Lung (tissue), 12 donors: ENCODE measurements around the gene GAK. TPM values are rescaled to one million over a fixed set of nuclear protein-coding genes. Genes with fewer than 3 reads are reported as not detected.

Experiments
- ATAC-seq: fragments of 200-7000 bp; cut with Tn5 transposase; one replicate; pipeline ENCODE4 v1.9.1; 2020; ENCODE audit warnings: moderate number of reproducible peaks; ENCODE audit not compliant: insufficient read depth, low FRiP score
- DNase-seq, 3 donors: peaks; one replicate each; pipeline ENCODE4 v3.0.0-alpha.2; 2013 to 2017
- H3K27ac ChIP-seq, 2 donors: one replicate each; pipeline ENCODE4 v1.5.1; 2013; ENCODE audit warnings: mild to moderate bottlenecking in 2 of 2, moderate library complexity in 2 of 2, control low read depth in 1 of 2, inconsistent platforms in 1 of 2, low read depth in 1 of 2, low read length in 1 of 2
- H3K27me3 ChIP-seq, 3 donors: one replicate each; pipeline ENCODE4 v1.5.1; 2013; ENCODE audit warnings: low read length in 2 of 3; ENCODE audit not compliant: control insufficient read depth in 3 of 3, insufficient read depth in 3 of 3
- H3K36me3 ChIP-seq, 4 donors: one replicate each; pipeline ENCODE4 v1.5.1; 2013; ENCODE audit warnings: low read length in 4 of 4, mild to moderate bottlenecking in 1 of 4, moderate library complexity in 1 of 4; ENCODE audit not compliant: control insufficient read depth in 4 of 4, insufficient read depth in 4 of 4
- H3K4me1 ChIP-seq, 5 donors: one replicate each; pipeline ENCODE4 v1.5.1; 2013; ENCODE audit warnings: low read length in 5 of 5, mild to moderate bottlenecking in 2 of 5, moderate library complexity in 1 of 5; ENCODE audit not compliant: control insufficient read depth in 5 of 5, insufficient read depth in 5 of 5
- H3K4me3 ChIP-seq: one replicate; pipeline ENCODE4 v1.5.1; 2013; ENCODE audit warnings: mild to moderate bottlenecking, control low read depth, moderate library complexity
- H3K9ac ChIP-seq, 2 donors: one replicate each; pipeline ENCODE4 v1.5.1; 2013; ENCODE audit warnings: low read length in 2 of 2, control low read depth in 1 of 2; ENCODE audit not compliant: insufficient read depth in 1 of 2
- H3K9me3 ChIP-seq, 4 donors: one replicate each; pipeline ENCODE4 v1.5.1; 2013; ENCODE audit warnings: low read length in 3 of 4, mild to moderate bottlenecking in 1 of 4, moderate library complexity in 1 of 4; ENCODE audit not compliant: control insufficient read depth in 4 of 4, insufficient read depth in 3 of 4
- CTCF ChIP-seq: IDR thresholded peaks from 2 replicates; pipeline ENCODE4 v1.5.1; 2012; ENCODE audit warnings: mild to moderate bottlenecking; ENCODE audit errors: control extremely low read depth, extremely low read depth
- WGBS, 2 donors: extraction: QIAGEN DNeasy Blood & Tissue Kit; methylation state at CpG; one replicate each; pipeline ENCODE4 v1.1.7; 2013; 5-methylcytosine and 5-hydroxymethylcytosine counted together
- polyA plus RNA-seq, 2 donors: library from polyadenylated mRNA; stranded (reverse); fragments of 200-250 nt; gene quantifications; one replicate each; pipeline ENCODE4 v1.2.1, GENCODE V29; 2013
- total RNA-seq, 2 donors: library from RNA; depleted of rRNA in 1 of 2; stranded (reverse); fragments of >200 nt in 1 of 2; gene quantifications; one replicate each; pipeline ENCODE4 v1.2.1, GENCODE V29; 2014 to 2021
- donor health status: control.
- donor health status: control.
- donor health status: Bipolar disorder and iron deficiency.
- donor health status: healthy.
- donor health status: DM: yes; HTN: yes; CAD: no.

Gene GAK
- total and polyA plus RNA-seq, 4 donors = 101 to 178 (median 137) TPM

GRCh38 chr4:964346-965025 is 32.4 kb upstream of the GAK start:
- Histone ChIP-seq H3K27me3 (peaks cover 0 to 9% (median 0%) of the 10 kb centered on the region in 3 donors), H3K9ac (no peak overlapping the region), H3K4me1 (no peaks in the 10 kb centered on the region), H3K27ac (no peak overlapping the region), H3K9me3 (no peaks in the 10 kb centered on the region), H3K36me3 (peaks cover 0 to 64% (median 0%) of the 10 kb centered on the region in 4 donors), H3K4me3 (no peak overlapping the region)
- no peak for TF ChIP-seq CTCF
- ATAC-seq (no peak), DNase-seq (no peak)
- 93 to 94% methylated on average over 22 to 23 of the region's 23 CpGs for WGBS, 2 donors

GRCh38 chr4:963276-964225 is 31.4 kb upstream of the GAK start:
- Histone ChIP-seq H3K36me3 (peaks cover 0 to 70% (median 0%) of the 10 kb centered on the region in 4 donors), H3K9me3 (no peaks in the 10 kb centered on the region), H3K9ac (no peak overlapping the region), H3K4me1 (no peaks in the 10 kb centered on the region), H3K27me3 (peaks cover 0 to 5% (median 0%) of the 10 kb centered on the region in 3 donors), H3K4me3 (no peak overlapping the region), H3K27ac (no peak overlapping the region)
- ATAC-seq (no peak), DNase-seq (peak in 1 of 3 donors; percentile 8)
- 95 to 97% methylated on average over 39 of the region's 39 CpGs for WGBS, 2 donors
- TF ChIP-seq CTCF = no peak

- DNase-seq = peak in 1 of 3 donors; percentile 11
- ATAC-seq = no peak
- H3K27ac ChIP-seq = no peak overlapping the region
- WGBS, 2 donors = 93 to 95% methylated on average over 52 to 54 of the region's 54 CpGs
- no peak overlapping the region for H3K9ac ChIP-seq
- peaks cover 0 to 79% (median 0%) of the 10 kb centered on the region in 4 donors for H3K36me3 ChIP-seq
- H3K9me3 ChIP-seq = no peaks in the 10 kb centered on the region
- no peaks in the 10 kb centered on the region for H3K4me1 ChIP-seq
- no peak for TF ChIP-seq CTCF
- no peak overlapping the region for H3K4me3 ChIP-seq
- no peaks in the 10 kb centered on the region for H3K27me3 ChIP-seq
Measured at GRCh38 chr4:962231-963208, 30.4 kb upstream of the GAK start.
